KOPT-K1 (cell line): ENCODE results near the gene LRRFIP1.

ENCODE experiments used
- H3K27ac ChIP-seq: fragments of 200-600 bp; sonication (generic); 2 replicates; pipeline ENCODE4 v1.5.1; 2016; ENCODE audit warnings: antibody characterized with exemption, mild to moderate bottlenecking, low read depth, low read length; ENCODE audit not compliant: poor library complexity, severe bottlenecking
- H3K36me3 ChIP-seq: fragments of 200-600 bp; sonication (generic); 2 replicates; pipeline ENCODE4 v1.5.1; 2017; ENCODE audit warnings: antibody characterized with exemption, mild to moderate bottlenecking, low read length, moderate library complexity; ENCODE audit not compliant: insufficient read depth
- H3K9me3 ChIP-seq: fragments of 200-600 bp; sonication (generic); 2 replicates; pipeline ENCODE4 v1.5.1; 2017; ENCODE audit warnings: antibody characterized with exemption, low read length, mild to moderate bottlenecking; ENCODE audit not compliant: insufficient read depth, poor library complexity, severe bottlenecking

LRRFIP1 gene

GRCh38 chr2:237627441-237628246, at the start of gene LRRFIP1:
LRRFIP1 (plus strand) TSS chr2:237627587; CDS start chr2:237627645, 58 bp downstream.
- Histone ChIP-seq H3K36me3 (no peaks in the 10 kb centered on the region), H3K9me3 (no peaks in the 10 kb centered on the region), H3K27ac (no peak within 1 kb of the TSS)

GRCh38 chr2:237577956-237578870, 49.2 kb upstream of the LRRFIP1 start:
- Histone ChIP-seq H3K9me3 (no peaks in the 10 kb centered on the region), H3K27ac (no peak overlapping the region), H3K36me3 (no peaks in the 10 kb centered on the region)

- Histone ChIP-seq H3K36me3 (no peaks in the 10 kb centered on the region), H3K9me3 (no peaks in the 10 kb centered on the region), H3K27ac (no peak overlapping the region)
Observed at GRCh38 chr2:237581326-237581725, 46.1 kb upstream of the LRRFIP1 start.

- Histone ChIP-seq H3K27ac (no peak overlapping the region), H3K36me3 (no peaks in the 10 kb centered on the region), H3K9me3 (no peaks in the 10 kb centered on the region)
Observed at GRCh38 chr2:237581751-237582746, 45.3 kb upstream of the LRRFIP1 start.

- H3K36me3 ChIP-seq: no peaks in the 10 kb centered on the region
- H3K27ac ChIP-seq: no peak overlapping the region
- no peaks in the 10 kb centered on the region for H3K9me3 ChIP-seq
Observed at GRCh38 chr2:237583385-237584295, 43.7 kb upstream of the LRRFIP1 start.

GRCh38 chr2:237585590-237586221, 41.7 kb upstream of the LRRFIP1 start:
- Histone ChIP-seq H3K36me3 (no peaks in the 10 kb centered on the region), H3K9me3 (no peaks in the 10 kb centered on the region), H3K27ac (no peak overlapping the region)

GRCh38 chr2:237588044-237588696, 39.2 kb upstream of the LRRFIP1 start:
- H3K9me3 ChIP-seq: no peaks in the 10 kb centered on the region
- no peak overlapping the region for H3K27ac ChIP-seq
- H3K36me3 ChIP-seq: no peaks in the 10 kb centered on the region

GRCh38 chr2:237590272-237591140, 36.9 kb upstream of the LRRFIP1 start, which contains the start of gene RAB17:
RAB17 (minus strand) TSS chr2:237590734; CDS start chr2:237586154, 4,580 bp downstream.
- Histone ChIP-seq H3K9me3 (no peaks in the 10 kb centered on the region), H3K27ac (no peak within 1 kb of the TSS), H3K36me3 (no peaks in the 10 kb centered on the region)

GRCh38 chr2:237591141-237591881, 36.1 kb upstream of the LRRFIP1 start:
- Histone ChIP-seq H3K9me3 (no peaks in the 10 kb centered on the region), H3K36me3 (no peaks in the 10 kb centered on the region), H3K27ac (no peak overlapping the region)

GRCh38 chr2:237592425-237592980, 34.9 kb upstream of the LRRFIP1 start:
- Histone ChIP-seq H3K9me3 (no peaks in the 10 kb centered on the region), H3K27ac (no peak overlapping the region), H3K36me3 (no peaks in the 10 kb centered on the region)

GRCh38 chr2:237593036-237593435, 34.4 kb upstream of the LRRFIP1 start:
- Histone ChIP-seq H3K9me3 (no peaks in the 10 kb centered on the region), H3K36me3 (no peaks in the 10 kb centered on the region), H3K27ac (no peak overlapping the region)
